Panc1 (cell line): ENCODE data around the gene TNFAIP6. TPM values are rescaled to one million over a fixed set of nuclear protein-coding genes. Genes with fewer than 3 reads are reported as not detected.
A peak's percentile ranks its signal among the peaks of the same experiment; 100 is the strongest.

Source experiments
- ATAC-seq: fragments of 200-7000 bp; cut with Tn5 transposase; 2 replicates; pipeline ENCODE4 v1.9.1; 2020; ENCODE audit warnings: mild to moderate bottlenecking, moderate library complexity
- BruUV-seq: library from RNA; stranded (reverse); fragments of 400-500 nt; replicated peaks from 2 replicates; lab custom pipeline; 2021; lab: Mats Ljungman, UMichigan
- CTCF ChIA-PET: fragments of 300-600 bp; sonication (Branson Sonifier 250); formaldehyde crosslinking; loops from one replicate; lab custom pipeline; 2022; ENCODE audit warnings: antibody characterized with exemption; lab: Charles Lee
- POLR2A ChIA-PET: fragments of 300-600 bp; sonication (Branson Sonifier 250); formaldehyde crosslinking; loops from one replicate; lab custom pipeline; 2022; ENCODE audit warnings: antibody characterized with exemption; lab: Charles Lee
- DNase-seq: peaks from one replicate; pipeline ENCODE4 v3.0.0-alpha.2; 2010; ENCODE audit warnings: low read depth, low spot score
- H3K27ac ChIP-seq: 2 replicates; pipeline ENCODE4 v1.5.1; 2011; ENCODE audit warnings: mild to moderate bottlenecking, low read length, inconsistent platforms
- H3K27me3 ChIP-seq: fragments of 200-500 bp; sonication (Bioruptor generic); 2 replicates; pipeline ENCODE4 v1.6.0; 2014; ENCODE audit warnings: low read length, inconsistent platforms; ENCODE audit not compliant: control insufficient read depth, insufficient read depth
- H3K36me3 ChIP-seq: fragments of 200-500 bp; sonication (Bioruptor generic); 2 replicates; pipeline ENCODE4 v1.5.1; 2014; ENCODE audit warnings: inconsistent platforms, mild to moderate bottlenecking, low read length, moderate library complexity; ENCODE audit not compliant: control insufficient read depth, insufficient read depth
- H3K4me1 ChIP-seq: 2 replicates; pipeline ENCODE4 v1.5.1; 2011; ENCODE audit warnings: inconsistent platforms, mild to moderate bottlenecking, low read length, moderate library complexity; ENCODE audit not compliant: control insufficient read depth, insufficient read depth
- H3K4me3 ChIP-seq, 2 experiments: 2 replicates each; pipeline ENCODE4 v1.5.1; 2011 to 2012; ENCODE audit warnings: low read depth in 2 of 2, low read length in 2 of 2, mild to moderate bottlenecking in 2 of 2, inconsistent platforms in 1 of 2, moderate library complexity in 1 of 2
- H3K9me3 ChIP-seq: fragments of 200-500 bp; sonication (Bioruptor generic); 2 replicates; pipeline ENCODE4 v1.5.1; 2014; ENCODE audit warnings: low read depth, mild to moderate bottlenecking, inconsistent platforms, low read length, moderate library complexity; ENCODE audit not compliant: control insufficient read depth, insufficient read depth
- CTCF ChIP-seq: fragments of 450-650 bp; IDR thresholded peaks from 2 replicates; pipeline ENCODE4 v1.5.1; 2017; ENCODE audit warnings: mild to moderate bottlenecking
- POLR2AphosphoS5 ChIP-seq: IDR thresholded peaks from 2 replicates; pipeline ENCODE4 v1.6.1; 2012; ENCODE audit warnings: mild to moderate bottlenecking, low read depth, low read length, moderate library complexity
- REST ChIP-seq, 2 experiments: IDR thresholded peaks; 2 replicates each; pipeline ENCODE4 v1.6.1; 2011 to 2012; ENCODE audit warnings: low read depth in 2 of 2, control low read depth in 1 of 2, low read length in 1 of 2, mild to moderate bottlenecking in 1 of 2, moderate library complexity in 1 of 2; ENCODE audit not compliant: insufficient read depth in 1 of 2
- SIN3A ChIP-seq: IDR thresholded peaks from 2 replicates; pipeline ENCODE4 v1.6.1; 2012; ENCODE audit warnings: low read depth, mild to moderate bottlenecking, low read length, moderate library complexity, borderline replicate concordance; ENCODE audit not compliant: insufficient read depth
- TCF7L2 ChIP-seq: IDR thresholded peaks from 2 replicates; pipeline ENCODE4 v1.6.1; 2011; ENCODE audit warnings: mild to moderate bottlenecking, low read depth, low read length, inconsistent platforms
- in situ Hi-C: cut with HindIII; loops from 2 replicates; pipeline ENCODE4 v1.10.0; 2016; ENCODE audit warnings: low sequenced_read_pairs, low pct_unique_long_range_greater_than_20kb
- intact Hi-C: fragments of 100-400 bp; cut with micrococcal nuclease; formaldehyde crosslinking; loops from one replicate; pipeline ENCODE4 v1.10.0; 2022; ENCODE audit not compliant: unreplicated experiment
- total RNA-seq: library from RNA; stranded (reverse); gene quantifications from one replicate; pipeline ENCODE4 v1.2.1, GENCODE V29; 2021; ENCODE audit not compliant: unreplicated experiment

Gene TNFAIP6
- total RNA-seq, 1 experiment from 2014 or later = not detected

GRCh38 chr2:151409601-151410484 is 52.5 kb downstream of the TNFAIP6 start, which contains the start of gene RIF1:
RIF1 (plus strand) TSS chr2:151409902; CDS start chr2:151410424, 522 bp downstream.
- peaks cover 7% of the 10 kb centered on the region for H3K4me1 ChIP-seq
- peak; percentile 99 for ATAC-seq
- H3K27me3 ChIP-seq = no peaks in the 10 kb centered on the region
- TF ChIP-seq SIN3A = peak; percentile 77; the same call in 1 of the 2 replicates
- TF ChIP-seq REST (IDR thresholded peaks at IDR 0.05; ENCODE audit: insufficient read depth in 1 of 2, low read depth in 2 of 2, low read length in 1 of 2) = 0 out of 4 replicates have a peak, but pooled peaks of 1 of the 2 experiments have one; percentile 50
- peak; percentile 91 for TF ChIP-seq POLR2AphosphoS5
- peak; percentile 76 for TF ChIP-seq CTCF
- TF ChIP-seq TCF7L2 = peak; percentile 32; the same call in 1 of the 2 replicates
- ChIA-PET POLR2A (no interaction called here), CTCF (interaction anchor here (0.7 to 1.1 kb wide), 2 partner anchors 143 to 568 kb away, joined by 4 to 7 read pairs; no protein-coding TSS in a partner anchor)
- DNase-seq = peak; percentile 85
- peak within 1 kb of the TSS; percentile 93 for H3K27ac ChIP-seq
- BruUV-seq = no TSS peak
- H3K4me3 ChIP-seq = peak within 1 kb of the TSS; percentile 91 to 92
- intact Hi-C loops = loop anchor here (10.0 kb wide), 1 partner anchor 115 kb away; no protein-coding TSS in a partner anchor
- H3K36me3 ChIP-seq = peaks cover 28% of the 10 kb centered on the region
- H3K9me3 ChIP-seq = no peaks in the 10 kb centered on the region
- in situ Hi-C loops = no loop called here

- Histone ChIP-seq H3K4me3 (peak overlapping the region; percentile 91 to 92), H3K4me1 (peaks cover 7% of the 10 kb centered on the region), H3K27me3 (no peaks in the 10 kb centered on the region), H3K36me3 (peaks cover 28% of the 10 kb centered on the region), H3K27ac (peak overlapping the region; percentile 93), H3K9me3 (no peaks in the 10 kb centered on the region)
- no TSS peak for BruUV-seq
- TF ChIP-seq SIN3A (0 out of 2 replicates have a peak, but pooled peaks have one; percentile 5), TCF7L2 (no peak)
- ChIA-PET CTCF (interaction anchor here (0.7 to 1.1 kb wide), 2 partner anchors 144 to 567 kb away, joined by 4 to 7 read pairs; no protein-coding TSS in a partner anchor), POLR2A (no interaction called here)
- no peak for DNase-seq
- in situ Hi-C loops (no loop called here), intact Hi-C loops (no loop called here)
- ATAC-seq = peak; percentile 29
Observed at GRCh38 chr2:151410485-151410834, 53.1 kb downstream of the TNFAIP6 start.
